ENCODE measurements around the gene TMED3. TPM values are rescaled to one million over a fixed set of nuclear protein-coding genes. Genes with fewer than 3 reads are reported as not detected.

TMED3 gene
- total RNA-seq, 1 donor = 97.4 TPM

DNA sequence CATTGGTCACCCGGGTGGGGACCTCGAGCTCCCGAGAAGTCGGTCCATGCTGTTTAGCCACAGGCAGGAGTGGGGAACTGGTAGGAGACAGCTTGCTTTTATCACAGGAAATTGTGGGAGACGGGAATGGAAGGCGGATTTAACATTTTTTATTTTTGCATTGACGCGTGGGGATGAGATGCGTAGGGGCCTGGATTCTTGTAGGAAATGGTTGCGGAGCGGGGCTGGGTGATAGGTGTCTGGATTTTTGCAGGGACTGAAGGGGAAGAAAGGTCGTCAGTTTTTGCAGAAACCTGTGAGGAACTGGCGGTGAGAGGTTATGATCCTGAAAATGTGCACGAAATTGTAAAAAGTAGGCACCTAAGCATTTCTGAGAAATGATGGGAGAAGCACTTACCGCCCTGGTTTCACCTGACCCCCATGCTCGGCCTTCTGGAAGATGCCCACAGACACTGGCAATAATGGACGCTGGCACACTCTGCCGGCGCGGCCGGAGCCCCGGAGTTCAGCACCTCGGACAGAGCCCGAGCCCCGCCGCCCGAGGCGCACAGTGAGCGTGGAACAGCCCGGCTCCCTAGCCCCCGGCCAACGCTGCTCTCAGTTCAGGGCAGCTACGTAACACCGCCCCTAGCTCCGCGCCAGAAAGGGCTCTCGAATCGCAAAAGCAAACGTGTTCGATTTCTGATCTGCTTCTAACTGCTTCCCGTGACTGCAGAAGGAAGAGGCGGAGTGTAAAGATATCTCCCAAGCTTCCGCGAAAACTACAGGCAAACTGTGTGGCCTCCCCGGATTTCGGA is 27.5 kb upstream of the TMED3 start:
- peak; percentile 30 for DNase-seq (ENCODE audit: low read depth)
- TF ChIP-seq, protein P1, sequence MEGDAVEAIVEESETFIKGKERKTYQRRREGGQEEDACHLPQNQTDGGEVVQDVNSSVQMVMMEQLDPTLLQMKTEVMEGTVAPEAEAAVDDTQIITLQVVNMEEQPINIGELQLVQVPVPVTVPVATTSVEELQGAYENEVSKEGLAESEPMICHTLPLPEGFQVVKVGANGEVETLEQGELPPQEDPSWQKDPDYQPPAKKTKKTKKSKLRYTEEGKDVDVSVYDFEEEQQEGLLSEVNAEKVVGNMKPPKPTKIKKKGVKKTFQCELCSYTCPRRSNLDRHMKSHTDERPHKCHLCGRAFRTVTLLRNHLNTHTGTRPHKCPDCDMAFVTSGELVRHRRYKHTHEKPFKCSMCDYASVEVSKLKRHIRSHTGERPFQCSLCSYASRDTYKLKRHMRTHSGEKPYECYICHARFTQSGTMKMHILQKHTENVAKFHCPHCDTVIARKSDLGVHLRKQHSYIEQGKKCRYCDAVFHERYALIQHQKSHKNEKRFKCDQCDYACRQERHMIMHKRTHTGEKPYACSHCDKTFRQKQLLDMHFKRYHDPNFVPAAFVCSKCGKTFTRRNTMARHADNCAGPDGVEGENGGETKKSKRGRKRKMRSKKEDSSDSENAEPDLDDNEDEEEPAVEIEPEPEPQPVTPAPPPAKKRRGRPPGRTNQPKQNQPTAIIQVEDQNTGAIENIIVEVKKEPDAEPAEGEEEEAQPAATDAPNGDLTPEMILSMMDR (IDR thresholded peaks at IDR 0.05; ENCODE audit: insufficient read depth, low read length) = no peak
- no peak overlapping the region for H3K4me3 ChIP-seq (ENCODE audit: low read depth, low read length)

DNA sequence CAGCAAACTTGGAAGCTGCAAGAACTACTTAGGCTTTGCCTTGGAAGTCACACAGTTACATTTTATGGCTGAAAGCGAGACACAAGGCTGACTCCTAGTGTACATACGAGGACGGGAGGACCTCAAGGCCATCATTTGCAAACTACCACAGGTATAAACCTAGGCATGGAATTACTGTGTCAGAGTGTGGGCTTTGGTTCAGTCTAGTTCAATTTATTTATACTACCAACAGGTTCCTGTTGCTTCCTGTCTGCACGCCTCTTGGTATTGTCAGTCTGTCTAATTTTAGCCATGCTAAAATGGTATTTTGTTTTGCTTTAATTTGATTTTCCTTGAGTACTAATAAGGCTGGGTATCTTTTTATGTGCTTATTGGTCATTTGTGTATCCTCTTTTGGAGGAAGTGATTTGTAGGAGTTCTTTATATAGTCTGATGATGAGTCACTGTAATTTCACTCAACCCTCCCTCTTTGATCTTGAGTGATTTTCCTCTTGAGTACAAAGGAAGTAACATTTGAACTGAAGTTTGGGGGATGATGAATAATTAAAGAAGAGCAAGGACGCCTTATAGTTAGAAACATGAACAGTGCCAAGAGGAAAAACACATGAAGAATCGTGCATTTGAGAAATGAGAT is 20.2 kb upstream of the TMED3 start:
- DNase-seq (ENCODE audit: low read depth) = no peak
- H3K4me3 ChIP-seq (ENCODE audit: low read depth, low read length) = no peak overlapping the region
- TF ChIP-seq, protein P1 (IDR thresholded peaks at IDR 0.05; ENCODE audit: insufficient read depth, low read length) = no peak

DNA sequence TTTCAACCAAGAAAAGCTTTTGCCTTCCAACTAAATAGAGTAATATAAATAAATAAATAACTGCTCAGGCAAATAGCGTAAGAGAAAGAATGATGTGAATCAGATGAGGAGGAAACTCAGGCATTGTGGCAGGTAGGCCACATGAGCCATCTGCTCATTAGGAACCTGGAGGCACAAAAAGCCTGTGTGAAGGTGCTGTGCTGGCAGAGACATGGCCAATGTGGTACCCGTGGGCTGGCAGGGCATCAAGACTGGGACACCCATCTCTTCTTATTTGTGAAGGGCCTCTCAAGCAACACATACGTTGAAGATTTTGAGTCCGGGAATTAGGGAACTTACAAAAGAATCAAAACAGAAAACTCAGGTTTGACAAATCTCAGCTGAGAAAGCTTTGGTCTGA is 18.9 kb upstream of the TMED3 start:
- TF ChIP-seq, protein P1 (IDR thresholded peaks at IDR 0.05; ENCODE audit: insufficient read depth, low read length) = no peak
- H3K4me3 ChIP-seq (ENCODE audit: low read depth, low read length) = no peak overlapping the region
- DNase-seq (ENCODE audit: low read depth) = no peak

DNA sequence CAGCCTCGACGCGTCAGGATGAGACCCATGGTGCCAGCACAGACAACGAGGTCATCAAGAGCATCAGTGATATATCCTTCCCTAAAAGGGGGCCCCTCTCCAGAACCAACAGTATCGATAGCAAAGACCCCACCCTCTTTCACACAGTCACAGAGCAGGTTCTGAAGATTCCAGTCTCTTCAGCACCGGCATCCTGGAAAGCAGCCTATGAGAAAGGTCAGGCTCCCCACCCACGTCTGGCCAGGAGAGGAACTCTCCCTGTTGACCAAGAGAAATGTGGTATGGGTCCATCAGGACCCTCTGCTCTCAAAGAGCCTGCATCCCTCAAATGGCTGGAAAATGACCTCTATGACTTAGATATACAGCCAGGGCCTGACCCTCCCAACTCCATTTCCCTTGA is 16.8 kb upstream of the TMED3 start:
- no peak for DNase-seq (ENCODE audit: low read depth)
- TF ChIP-seq, protein P1 (IDR thresholded peaks at IDR 0.05; ENCODE audit: insufficient read depth, low read length) = no peak
- no peak overlapping the region for H3K4me3 ChIP-seq (ENCODE audit: low read depth, low read length)

DNA sequence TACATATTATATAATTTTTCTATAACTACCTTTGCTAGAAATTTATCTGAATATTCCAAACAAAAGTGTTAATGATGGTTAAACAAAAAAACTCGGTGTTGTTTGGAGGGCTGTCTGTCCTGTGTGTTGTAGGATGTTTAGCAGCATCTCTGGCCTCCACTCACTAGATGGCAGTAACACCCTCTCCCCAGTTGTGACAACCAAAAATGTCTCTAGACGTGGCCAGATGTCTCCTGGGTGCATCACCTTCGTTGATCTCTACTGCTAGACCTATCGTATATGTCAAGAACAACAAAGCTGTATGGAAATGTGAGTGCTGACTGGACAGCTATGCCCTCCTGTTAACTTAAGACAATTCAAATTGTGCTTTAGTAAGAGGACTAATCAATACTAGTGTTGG is 14.3 kb upstream of the TMED3 start:
- DNase-seq (ENCODE audit: low read depth) = no peak
- H3K4me3 ChIP-seq (ENCODE audit: low read depth, low read length) = no peak overlapping the region
- TF ChIP-seq, protein P1 (IDR thresholded peaks at IDR 0.05; ENCODE audit: insufficient read depth, low read length) = peak; percentile 4

DNA sequence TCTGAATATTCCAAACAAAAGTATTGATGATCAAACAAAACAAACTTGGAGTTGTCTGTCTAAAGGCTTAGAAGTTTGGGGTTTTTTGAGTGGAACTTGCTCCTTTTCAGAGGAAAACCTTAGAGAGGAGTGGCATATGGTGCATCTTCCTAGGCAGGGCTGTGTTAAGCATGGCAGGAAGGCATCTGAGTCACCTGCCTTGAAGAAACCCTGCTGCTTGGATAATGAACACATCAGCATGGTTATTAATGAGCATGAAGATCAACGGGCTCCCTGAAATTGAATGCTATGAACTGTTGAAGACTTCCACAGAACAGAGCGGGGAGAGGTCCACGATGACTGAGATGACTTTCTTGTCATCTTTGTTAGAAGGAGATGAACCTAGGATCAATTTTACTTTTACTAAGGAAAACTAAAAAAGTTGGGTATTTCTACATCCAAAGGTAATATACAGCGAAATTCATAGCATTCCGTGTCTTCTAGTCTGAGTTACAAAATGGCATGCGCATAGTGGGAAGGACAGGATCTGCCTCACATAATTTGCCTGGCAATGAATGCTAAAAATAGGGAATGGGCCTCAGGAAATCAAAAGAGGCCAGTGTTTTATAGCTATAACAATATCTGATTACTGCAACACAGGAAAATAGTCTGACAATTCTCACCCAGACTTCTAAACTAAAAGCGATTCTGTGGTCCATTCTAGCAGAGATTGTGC is 11.6 kb upstream of the TMED3 start:
- no peak overlapping the region for H3K4me3 ChIP-seq (ENCODE audit: low read depth, low read length)
- DNase-seq (ENCODE audit: low read depth) = no peak
- TF ChIP-seq, protein P1 (IDR thresholded peaks at IDR 0.05; ENCODE audit: insufficient read depth, low read length) = no peak
